ENCODE measurements around the gene TPRX2. TPM values are rescaled to one million over a fixed set of nuclear protein-coding genes. Genes with fewer than 3 reads are reported as not detected.
"Not testable (repeated sequence)": the region's sequence is repeated elsewhere in the genome, so short reads cannot be mapped to it uniquely, and the experiment has no call there.

The TPRX2 gene
- total RNA-seq, 2 donors from 2014 or later = not detected

GRCh38 chr19:47859838-47860237, 803 bp downstream of the TPRX2 start:
- ATAC-seq; intact Hi-C loops (cut with DNase I, micrococcal nuclease); DNase-seq: not testable (repeated sequence)

- no peak for ATAC-seq
- intact Hi-C loops (cut with DNase I, micrococcal nuclease) = no loop called here
These were observed 1.7 kb downstream of the TPRX2 start for GRCh38 chr19:47860602-47861297.

GRCh38 chr19:47861630-47862029, 2.6 kb downstream of the TPRX2 start:
- DNase-seq = no peak
- no peak for ATAC-seq
- intact Hi-C loops (cut with DNase I, micrococcal nuclease) = no loop called here

More at GRCh38 chr19:47860602-47861297, 1.7 kb downstream of the TPRX2 start:
- no peak for DNase-seq

- DNase-seq = peak; percentile 60 to 88
- peak; percentile 94 for ATAC-seq
- intact Hi-C loops (cut with DNase I, micrococcal nuclease) = no loop called here
These were observed 4.5 kb downstream of the TPRX2 start for GRCh38 chr19:47863514-47863936.

- DNase-seq (no peak), ATAC-seq (no peak)
- intact Hi-C loops (cut with DNase I, micrococcal nuclease) = no loop called here
These were observed 6.1 kb downstream of the TPRX2 start for GRCh38 chr19:47865166-47865565.

- no peak for DNase-seq
- intact Hi-C loops (cut with DNase I, micrococcal nuclease) = no loop called here
- no peak for ATAC-seq
These were observed 19.9 kb downstream of the TPRX2 start for GRCh38 chr19:47878906-47879305.

GRCh38 chr19:47879385-47879784, 20.4 kb downstream of the TPRX2 start:
- DNase-seq; intact Hi-C loops (cut with DNase I, micrococcal nuclease): not testable (repeated sequence)

GRCh38 chr19:47881757-47882156, 22.7 kb downstream of the TPRX2 start:
- no peak for DNase-seq
- no peak for ATAC-seq
- intact Hi-C loops (cut with DNase I, micrococcal nuclease) = no loop called here

More at GRCh38 chr19:47879385-47879784, 20.4 kb downstream of the TPRX2 start:
- ATAC-seq = not testable (repeated sequence)

GRCh38 chr19:47882890-47883289, 23.9 kb downstream of the TPRX2 start:
- no peak for ATAC-seq
- DNase-seq = no peak
- intact Hi-C loops (cut with DNase I, micrococcal nuclease) = no loop called here

- no peak for ATAC-seq
These were observed 26.0 kb downstream of the TPRX2 start for GRCh38 chr19:47885067-47885463.

GRCh38 chr19:47886010-47886559, 27.1 kb downstream of the TPRX2 start, which contains the start of gene SULT2A1:
TSS of gene SULT2A1 (minus strand) at chr19:47886315. CDS start at chr19:47886257, 58 bp downstream.
- ATAC-seq = peak; percentile 78
- intact Hi-C loops (cut with DNase I, micrococcal nuclease) = no loop called here
- DNase-seq = no peak

More at GRCh38 chr19:47885067-47885463, 26.0 kb downstream of the TPRX2 start:
- intact Hi-C loops (cut with DNase I, micrococcal nuclease) = no loop called here
- no peak for DNase-seq

GRCh38 chr19:47890865-47891621, 32.0 kb downstream of the TPRX2 start:
- intact Hi-C loops (cut with DNase I, micrococcal nuclease) = no loop called here
- no peak for ATAC-seq
- no peak for DNase-seq

- intact Hi-C loops (cut with DNase I, micrococcal nuclease) = no loop called here
- DNase-seq = no peak
- no peak for ATAC-seq
These were observed 32.5 kb downstream of the TPRX2 start for GRCh38 chr19:47891622-47891922.

GRCh38 chr19:47891923-47892666, 33.1 kb downstream of the TPRX2 start:
- no peak for DNase-seq
- intact Hi-C loops (cut with DNase I, micrococcal nuclease) = no loop called here
- ATAC-seq = peak; percentile 41

- intact Hi-C loops (cut with DNase I, micrococcal nuclease) = no loop called here
- ATAC-seq = no peak
These were observed 36.2 kb downstream of the TPRX2 start for GRCh38 chr19:47895165-47895782.

GRCh38 chr19:47896019-47896418, 37.0 kb downstream of the TPRX2 start:
- ATAC-seq (no peak), DNase-seq (no peak)
- intact Hi-C loops (cut with DNase I, micrococcal nuclease) = no loop called here

More at GRCh38 chr19:47895165-47895782, 36.2 kb downstream of the TPRX2 start:
- no peak for DNase-seq

- DNase-seq = peak in 1 of 2 donors; percentile 55
- ATAC-seq = peak; percentile 97
- intact Hi-C loops (cut with DNase I, micrococcal nuclease) = no loop called here
These were observed 37.7 kb downstream of the TPRX2 start for GRCh38 chr19:47896773-47897172.

- intact Hi-C loops (cut with DNase I, micrococcal nuclease) = no loop called here
- no peak for ATAC-seq
These were observed 38.8 kb downstream of the TPRX2 start for GRCh38 chr19:47897861-47898260.

GRCh38 chr19:47899335-47899734, 40.3 kb downstream of the TPRX2 start:
- ATAC-seq = no peak
- intact Hi-C loops (cut with DNase I, micrococcal nuclease) = no loop called here

More at GRCh38 chr19:47897861-47898260, 38.8 kb downstream of the TPRX2 start:
- DNase-seq = no peak

More at GRCh38 chr19:47899335-47899734, 40.3 kb downstream of the TPRX2 start:
- DNase-seq = no peak

Data from left colon (tissue), 2 donors.